Coronary artery (tissue), 2 donors: Measurements from ENCODE around the gene ATP2B3.

Experiments used
- DNase-seq: peaks from one replicate; pipeline ENCODE4 v3.0.0-alpha.2; 2017; ENCODE audit warnings: low spot score
- H3K27ac ChIP-seq, 2 donors: fragments of 200-600 bp; sonication (generic); one replicate each; pipeline ENCODE4 v1.5.1; 2016 to 2019
- H3K4me3 ChIP-seq: fragments of 200-600 bp; sonication (generic); 2 replicates; pipeline ENCODE4 v1.5.1; 2016; ENCODE audit warnings: mild to moderate bottlenecking, moderate library complexity
- TF ChIP-seq, protein P1 (sequence below): fragments of 200-600 bp; sonication (generic); IDR thresholded peaks from one replicate; pipeline ENCODE4 v1.5.1; 2019; ENCODE audit warnings: antibody characterized with exemption

The ATP2B3 gene

DNA sequence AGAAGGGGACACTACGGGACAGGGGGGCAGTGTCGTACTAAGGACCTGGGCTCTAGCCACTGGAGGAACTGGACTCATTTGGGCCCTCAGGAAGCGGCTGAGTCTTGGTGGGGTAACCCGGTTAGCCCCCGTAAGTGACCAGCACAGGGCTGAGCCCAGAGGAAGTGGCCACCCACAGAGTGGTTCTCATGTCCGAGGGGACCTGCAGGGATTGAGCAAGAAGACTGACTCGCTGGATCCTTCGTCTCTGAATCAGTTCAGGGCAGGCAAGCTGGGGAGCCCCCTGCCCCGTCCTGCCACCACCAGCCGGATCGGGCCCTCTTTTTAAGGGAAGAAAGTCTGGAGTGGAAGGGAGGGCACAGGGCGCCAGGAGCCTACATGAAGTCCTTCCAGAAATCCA lies 23.4 kb upstream of the ATP2B3 start:
- TF ChIP-seq, protein P1, sequence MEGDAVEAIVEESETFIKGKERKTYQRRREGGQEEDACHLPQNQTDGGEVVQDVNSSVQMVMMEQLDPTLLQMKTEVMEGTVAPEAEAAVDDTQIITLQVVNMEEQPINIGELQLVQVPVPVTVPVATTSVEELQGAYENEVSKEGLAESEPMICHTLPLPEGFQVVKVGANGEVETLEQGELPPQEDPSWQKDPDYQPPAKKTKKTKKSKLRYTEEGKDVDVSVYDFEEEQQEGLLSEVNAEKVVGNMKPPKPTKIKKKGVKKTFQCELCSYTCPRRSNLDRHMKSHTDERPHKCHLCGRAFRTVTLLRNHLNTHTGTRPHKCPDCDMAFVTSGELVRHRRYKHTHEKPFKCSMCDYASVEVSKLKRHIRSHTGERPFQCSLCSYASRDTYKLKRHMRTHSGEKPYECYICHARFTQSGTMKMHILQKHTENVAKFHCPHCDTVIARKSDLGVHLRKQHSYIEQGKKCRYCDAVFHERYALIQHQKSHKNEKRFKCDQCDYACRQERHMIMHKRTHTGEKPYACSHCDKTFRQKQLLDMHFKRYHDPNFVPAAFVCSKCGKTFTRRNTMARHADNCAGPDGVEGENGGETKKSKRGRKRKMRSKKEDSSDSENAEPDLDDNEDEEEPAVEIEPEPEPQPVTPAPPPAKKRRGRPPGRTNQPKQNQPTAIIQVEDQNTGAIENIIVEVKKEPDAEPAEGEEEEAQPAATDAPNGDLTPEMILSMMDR: no peak
- H3K27ac ChIP-seq: peak overlapping the region; percentile 76 to 85

DNA sequence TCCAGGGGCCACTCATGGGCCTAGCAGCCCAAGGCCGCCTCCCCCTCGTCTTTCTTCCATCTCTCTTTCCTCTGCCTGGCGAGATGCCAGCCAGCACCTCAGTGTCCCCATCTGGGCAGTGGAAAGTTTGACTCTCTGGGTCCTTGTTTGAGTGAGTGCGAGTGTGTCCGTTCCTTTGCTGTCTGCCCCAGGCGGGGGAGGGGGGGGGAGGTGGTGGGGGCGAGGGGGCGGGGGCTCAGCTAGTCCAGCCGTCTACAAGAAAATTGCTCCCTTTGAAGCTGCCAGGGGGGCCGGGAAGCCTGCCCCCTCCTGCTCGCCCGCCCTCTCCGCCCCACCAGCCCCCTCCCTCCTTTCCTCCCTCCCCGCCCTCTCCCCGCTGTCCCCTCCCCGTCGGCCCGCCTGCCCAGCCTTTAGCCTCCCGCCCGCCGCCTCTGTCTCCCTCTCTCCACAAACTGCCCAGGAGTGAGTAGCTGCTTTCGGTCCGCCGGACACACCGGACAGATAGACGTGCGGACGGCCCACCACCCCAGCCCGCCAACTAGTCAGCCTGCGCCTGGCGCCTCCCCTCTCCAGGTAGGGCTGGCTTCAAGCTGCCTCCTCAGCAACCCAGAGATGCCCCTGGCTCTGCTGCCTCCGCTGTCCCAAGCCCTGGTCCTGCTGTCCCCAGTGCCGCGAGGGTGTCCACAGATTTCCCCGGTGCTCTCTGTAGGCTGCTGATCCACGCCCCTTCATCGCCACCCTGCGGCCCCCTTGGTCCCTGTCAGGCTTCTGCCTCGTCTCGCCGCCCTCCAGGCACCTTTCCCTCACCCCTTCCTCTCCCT lies 22.7 kb upstream of the ATP2B3 start, which contains the start of gene BGN:
BGN (plus strand) TSS at position 440 of the 821 bp plus-strand sequence. CDS start 9,652 bp downstream, outside the sequence.
- TF ChIP-seq, protein P1: no peak
- Histone ChIP-seq H3K4me3 (peak within 1 kb of the TSS; percentile 68), H3K27ac (peak within 1 kb of the TSS; percentile 76 to 85)
- no peak for DNase-seq

More for the DNA sequence above, 23.4 kb upstream of the ATP2B3 start:
- no peak for DNase-seq
- H3K4me3 ChIP-seq: peak overlapping the region; percentile 68

DNA sequence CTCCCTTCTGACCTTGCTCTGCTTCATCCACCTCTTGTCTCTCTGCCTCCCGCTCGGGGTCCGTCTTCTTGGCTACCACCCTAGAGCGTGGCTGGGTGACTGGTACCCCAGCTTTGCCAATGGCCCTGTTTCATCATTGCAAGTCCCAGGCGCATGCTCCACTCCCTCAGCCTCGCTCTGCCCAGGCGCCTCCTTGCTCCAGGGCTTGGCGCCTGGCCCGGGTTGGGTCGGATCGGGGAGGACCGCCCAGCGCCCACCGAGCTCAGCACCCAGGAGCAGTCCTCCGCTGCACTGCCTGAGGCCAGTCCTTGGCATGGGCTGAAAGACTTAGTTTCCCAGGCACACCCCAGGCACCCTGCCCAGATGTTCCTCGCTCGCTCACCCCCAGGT lies 22.1 kb upstream of the ATP2B3 start:
- DNase-seq: no peak
- H3K4me3 ChIP-seq: peak overlapping the region; percentile 68

DNA sequence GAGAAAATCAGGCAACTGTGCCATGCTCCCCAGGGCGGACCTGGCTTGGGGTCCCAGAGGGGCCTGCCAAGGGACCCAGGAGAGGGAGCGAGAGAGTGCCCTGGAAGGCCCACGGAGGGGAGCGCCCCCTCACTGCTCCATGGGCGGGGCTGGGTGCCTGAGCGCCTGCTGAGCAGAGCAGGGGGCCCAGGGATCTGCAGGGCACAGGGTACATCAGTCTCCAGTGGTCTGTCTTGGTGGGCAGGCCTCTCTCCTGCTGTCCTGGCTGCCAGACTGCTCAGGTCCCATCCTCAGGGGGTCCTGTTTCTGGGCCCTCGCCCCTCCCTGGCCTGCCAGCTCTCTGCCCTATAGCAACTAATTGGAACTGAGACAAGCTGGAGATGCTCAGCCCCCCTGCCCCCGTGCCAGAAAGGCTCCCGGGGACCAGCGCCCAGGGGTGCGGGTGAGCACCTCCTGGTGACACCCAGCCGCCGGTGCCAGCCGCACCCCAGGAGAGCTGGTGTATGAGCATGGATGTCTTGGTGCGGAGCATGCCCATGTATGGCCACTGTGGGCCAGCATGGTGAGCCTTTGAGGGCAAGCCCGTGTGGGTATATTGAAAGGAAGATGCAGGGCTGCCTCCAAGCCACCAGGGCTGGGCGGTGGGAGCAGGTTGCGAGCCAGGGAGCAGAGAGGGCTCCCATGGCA lies 21.4 kb upstream of the ATP2B3 start:
- Histone ChIP-seq H3K27ac (peak overlapping the region; percentile 76 to 85), H3K4me3 (peak overlapping the region; percentile 68)
- no peak for DNase-seq
- TF ChIP-seq, protein P1: no peak

More for the DNA sequence above, 22.1 kb upstream of the ATP2B3 start:
- H3K27ac ChIP-seq: peak overlapping the region; percentile 76 to 85
- TF ChIP-seq, protein P1: no peak

DNA sequence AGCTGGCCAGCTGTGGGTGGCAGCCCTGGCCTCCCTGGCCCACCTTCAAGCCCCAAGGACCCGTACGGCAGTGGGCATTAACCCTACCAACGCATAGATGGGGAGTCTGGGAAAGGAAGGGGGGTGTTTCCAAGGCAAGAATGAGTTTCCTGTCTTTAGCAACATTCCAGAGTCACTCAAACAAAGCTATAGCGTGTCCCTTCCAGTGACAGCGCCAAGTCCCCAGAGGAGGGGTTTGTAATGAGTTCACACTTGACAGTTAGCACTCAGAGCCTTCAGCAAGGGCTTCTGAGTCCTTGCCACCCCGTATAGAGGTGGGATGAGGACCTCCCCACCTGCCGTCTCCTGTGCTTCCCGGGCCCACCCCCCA lies 20.9 kb upstream of the ATP2B3 start:
- TF ChIP-seq, protein P1: no peak
- Histone ChIP-seq H3K27ac (peak overlapping the region; percentile 76 to 85), H3K4me3 (peak overlapping the region; percentile 68)
- DNase-seq: no peak

DNA sequence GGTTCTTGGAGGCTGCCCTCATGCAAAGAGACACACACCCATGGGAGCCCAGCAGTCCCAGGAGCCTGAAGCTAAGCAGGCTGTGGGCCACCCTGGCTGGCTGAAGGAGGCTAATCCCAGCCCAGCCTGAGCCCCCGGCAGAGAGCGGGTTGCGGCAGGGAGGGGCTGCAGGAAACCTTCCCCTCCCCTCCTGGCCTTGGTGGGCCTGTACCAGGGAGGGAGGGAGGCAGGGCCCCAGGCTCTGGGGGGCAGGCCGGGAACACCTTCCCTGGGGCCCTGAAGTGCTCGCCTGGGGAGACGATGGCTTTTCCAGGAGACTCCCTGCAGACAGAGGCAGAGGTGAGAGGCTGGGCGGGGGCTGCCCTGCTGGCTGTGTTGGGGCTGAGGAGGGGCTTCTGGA lies 19.0 kb upstream of the ATP2B3 start:
- H3K27ac ChIP-seq: peak overlapping the region; percentile 48 to 85
- H3K4me3 ChIP-seq: peak overlapping the region; percentile 65
- TF ChIP-seq, protein P1: no peak
- no peak for DNase-seq
